ENCODE results near the gene CAVIN4. TPM values are rescaled to one million over a fixed set of nuclear protein-coding genes. Genes with fewer than 3 reads are reported as not detected.

Gene CAVIN4
- total RNA-seq, 1 donor from 2014 or later = 7.4 TPM

GRCh38 chr9:100600521-100601079 lies 22.7 kb downstream of the CAVIN4 start:
- peaks cover 14% of the 10 kb centered on the region for H3K4me1 Mint-ChIP-seq (ENCODE audit: unreplicated experiment)
- H3K36me3 Mint-ChIP-seq (ENCODE audit: low read depth, unreplicated experiment) = no peaks in the 10 kb centered on the region
- DNase-seq (ENCODE audit: low spot score) = no peak

GRCh38 chr9:100601216-100601615 lies 23.3 kb downstream of the CAVIN4 start:
- H3K4me3 Mint-ChIP-seq (ENCODE audit: unreplicated experiment) = no peak overlapping the region
- peaks cover 14% of the 10 kb centered on the region for H3K4me1 Mint-ChIP-seq (ENCODE audit: unreplicated experiment)
- peak; percentile 60 for TF ChIP-seq CTCF (IDR thresholded peaks at IDR 0.05; ENCODE audit: unreplicated experiment)
- no peaks in the 10 kb centered on the region for H3K36me3 Mint-ChIP-seq (ENCODE audit: low read depth, unreplicated experiment)
- peaks cover 5% of the 10 kb centered on the region for H3K27me3 Mint-ChIP-seq (ENCODE audit: unreplicated experiment)
- H3K9me3 Mint-ChIP-seq (ENCODE audit: unreplicated experiment) = no peaks in the 10 kb centered on the region
- peak; percentile 75 for DNase-seq (ENCODE audit: low spot score)
- H3K27ac Mint-ChIP-seq (ENCODE audit: unreplicated experiment) = no peak overlapping the region

More at GRCh38 chr9:100600521-100601079, 22.7 kb downstream of the CAVIN4 start:
- Mint-ChIP-seq H3K4me3 (ENCODE audit: unreplicated experiment) (no peak overlapping the region), H3K27ac (ENCODE audit: unreplicated experiment) (no peak overlapping the region), H3K27me3 (ENCODE audit: unreplicated experiment) (peaks cover 5% of the 10 kb centered on the region), H3K9me3 (ENCODE audit: unreplicated experiment) (no peaks in the 10 kb centered on the region)
- TF ChIP-seq CTCF (IDR thresholded peaks at IDR 0.05; ENCODE audit: unreplicated experiment) = no peak

GRCh38 chr9:100602342-100602801 lies 24.5 kb downstream of the CAVIN4 start:
- H3K27ac Mint-ChIP-seq (ENCODE audit: unreplicated experiment) = no peak overlapping the region

GRCh38 chr9:100605405-100605804 lies 27.5 kb downstream of the CAVIN4 start:
- DNase-seq (ENCODE audit: low spot score) = no peak
- no peak for TF ChIP-seq CTCF (IDR thresholded peaks at IDR 0.05; ENCODE audit: unreplicated experiment)
- no peaks in the 10 kb centered on the region for H3K36me3 Mint-ChIP-seq (ENCODE audit: low read depth, unreplicated experiment)
- no peaks in the 10 kb centered on the region for H3K9me3 Mint-ChIP-seq (ENCODE audit: unreplicated experiment)
- H3K4me3 Mint-ChIP-seq (ENCODE audit: unreplicated experiment) = no peak overlapping the region
- H3K27me3 Mint-ChIP-seq (ENCODE audit: unreplicated experiment) = no peaks in the 10 kb centered on the region
- no peak overlapping the region for H3K27ac Mint-ChIP-seq (ENCODE audit: unreplicated experiment)
- H3K4me1 Mint-ChIP-seq (ENCODE audit: unreplicated experiment) = peaks cover 2% of the 10 kb centered on the region

More at GRCh38 chr9:100602342-100602801, 24.5 kb downstream of the CAVIN4 start:
- Mint-ChIP-seq H3K9me3 (ENCODE audit: unreplicated experiment) (no peaks in the 10 kb centered on the region), H3K4me1 (ENCODE audit: unreplicated experiment) (peaks cover 14% of the 10 kb centered on the region), H3K27me3 (ENCODE audit: unreplicated experiment) (peaks cover 3% of the 10 kb centered on the region), H3K36me3 (ENCODE audit: low read depth, unreplicated experiment) (no peaks in the 10 kb centered on the region), H3K4me3 (ENCODE audit: unreplicated experiment) (no peak overlapping the region)
- DNase-seq (ENCODE audit: low spot score) = peak; percentile 61
- TF ChIP-seq CTCF (IDR thresholded peaks at IDR 0.05; ENCODE audit: unreplicated experiment) = peak; percentile 70

- DNase-seq (ENCODE audit: low spot score) = no peak
- Mint-ChIP-seq H3K4me3 (ENCODE audit: unreplicated experiment) (no peak overlapping the region), H3K27me3 (ENCODE audit: unreplicated experiment) (no peaks in the 10 kb centered on the region), H3K4me1 (ENCODE audit: unreplicated experiment) (no peaks in the 10 kb centered on the region), H3K9me3 (ENCODE audit: unreplicated experiment) (no peaks in the 10 kb centered on the region), H3K27ac (ENCODE audit: unreplicated experiment) (no peak overlapping the region), H3K36me3 (ENCODE audit: low read depth, unreplicated experiment) (no peaks in the 10 kb centered on the region)
- no peak for TF ChIP-seq CTCF (IDR thresholded peaks at IDR 0.05; ENCODE audit: unreplicated experiment)
Measured at GRCh38 chr9:100619194-100619593, 41.3 kb downstream of the CAVIN4 start.

All from endothelial cell (in vitro differentiated cells).